Thyroid gland (tissue), 4 donors: ENCODE results near the gene SLC51B. TPM values are rescaled to one million over a fixed set of nuclear protein-coding genes. Genes with fewer than 3 reads are reported as not detected.
"Not testable (repeated sequence)": the region's sequence is repeated elsewhere in the genome, so short reads cannot be mapped to it uniquely, and the experiment has no call there.

Experiments
- DNase-seq, 2 donors: peaks; one replicate each; pipeline ENCODE4 v3.0.0-alpha.2; 2019
- H3K27ac ChIP-seq, 3 donors: fragments of 200-600 bp; sonication (generic); 1 replicate in 2 of 3; 2 replicates in 1 of 3; pipeline ENCODE4 v1.5.1; 2016 to 2019; ENCODE audit warnings: mild to moderate bottlenecking in 1 of 3, moderate library complexity in 1 of 3
- H3K27me3 ChIP-seq: fragments of 200-600 bp; sonication (generic); one replicate; pipeline ENCODE4 v1.5.1; 2019
- H3K36me3 ChIP-seq, 2 donors: fragments of 200-600 bp; sonication (generic); one replicate each; pipeline ENCODE4 v1.5.1; 2016 to 2019
- H3K4me1 ChIP-seq, 2 donors: fragments of 200-600 bp; sonication (generic); one replicate each; pipeline ENCODE4 v1.5.1; 2017 to 2019
- H3K4me3 ChIP-seq, 3 donors: fragments of 200-600 bp; sonication (generic); replicated peaks in 1 of 3; 1 replicate in 2 of 3; 2 replicates in 1 of 3; pipeline ENCODE4 v1.5.1; 2016; ENCODE audit warnings: mild to moderate bottlenecking in 1 of 3
- H3K9me3 ChIP-seq: fragments of 200-600 bp; sonication (generic); one replicate; pipeline ENCODE4 v1.5.1; 2017
- POLR2A ChIP-seq, 2 donors: fragments of 450-650 bp; IDR thresholded peaks; one replicate each; pipeline ENCODE4 v1.6.1; 2017; ENCODE audit warnings: antibody characterized with exemption in 2 of 2, mild to moderate bottlenecking in 2 of 2, moderate library complexity in 1 of 2
- WGBS, 2 donors: methylation state at CpG; one replicate each; pipeline ENCODE4 v1.1.5; 2017; 5-methylcytosine and 5-hydroxymethylcytosine counted together
- intact Hi-C: fragments of 100-400 bp; cut with DNase I; formaldehyde crosslinking; loops from one replicate; pipeline ENCODE4 v1.15.1; 2023
- total RNA-seq, 4 donors: library from RNA; depleted of rRNA; stranded (reverse); fragments of >200 nt; gene quantifications; one replicate each; pipeline ENCODE4 v1.2.3, GENCODE V29; 2016
- TF ChIP-seq, protein P1 (sequence below), 6 experiments: fragments of 200-600 bp in 3 of 6; fragments of 450-650 bp in 3 of 6; sonication (generic) in 3 of 6; IDR thresholded peaks; one replicate each; pipeline ENCODE4 v1.5.1; 2016 to 2019; ENCODE audit warnings: antibody characterized with exemption in 6 of 6, mild to moderate bottlenecking in 2 of 6, inconsistent platforms in 1 of 6, moderate library complexity in 1 of 6

The SLC51B gene
- total RNA-seq, 4 donors from 2014 or later, result not detected

GRCh38 chr15:65008983-65009382 lies 36.2 kb upstream of the SLC51B start:
- DNase-seq, result no peak
- TF ChIP-seq, protein P1, sequence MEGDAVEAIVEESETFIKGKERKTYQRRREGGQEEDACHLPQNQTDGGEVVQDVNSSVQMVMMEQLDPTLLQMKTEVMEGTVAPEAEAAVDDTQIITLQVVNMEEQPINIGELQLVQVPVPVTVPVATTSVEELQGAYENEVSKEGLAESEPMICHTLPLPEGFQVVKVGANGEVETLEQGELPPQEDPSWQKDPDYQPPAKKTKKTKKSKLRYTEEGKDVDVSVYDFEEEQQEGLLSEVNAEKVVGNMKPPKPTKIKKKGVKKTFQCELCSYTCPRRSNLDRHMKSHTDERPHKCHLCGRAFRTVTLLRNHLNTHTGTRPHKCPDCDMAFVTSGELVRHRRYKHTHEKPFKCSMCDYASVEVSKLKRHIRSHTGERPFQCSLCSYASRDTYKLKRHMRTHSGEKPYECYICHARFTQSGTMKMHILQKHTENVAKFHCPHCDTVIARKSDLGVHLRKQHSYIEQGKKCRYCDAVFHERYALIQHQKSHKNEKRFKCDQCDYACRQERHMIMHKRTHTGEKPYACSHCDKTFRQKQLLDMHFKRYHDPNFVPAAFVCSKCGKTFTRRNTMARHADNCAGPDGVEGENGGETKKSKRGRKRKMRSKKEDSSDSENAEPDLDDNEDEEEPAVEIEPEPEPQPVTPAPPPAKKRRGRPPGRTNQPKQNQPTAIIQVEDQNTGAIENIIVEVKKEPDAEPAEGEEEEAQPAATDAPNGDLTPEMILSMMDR (IDR thresholded peaks at IDR 0.05), result no peak
- TF ChIP-seq POLR2A (IDR thresholded peaks at IDR 0.05), result no peak
- Histone ChIP-seq H3K27me3 (no peaks in the 10 kb centered on the region), H3K36me3 (peaks cover 8 to 10% of the 10 kb centered on the region in 2 donors), H3K9me3 (no peaks in the 10 kb centered on the region), H3K4me1 (no peaks in the 10 kb centered on the region), H3K4me3 (no peak overlapping the region), H3K27ac (no peak overlapping the region)
- intact Hi-C loops, result no loop called here
- 70 to 77% methylated on average over 2 of the region's 2 CpGs for WGBS, 2 donors

DNA sequence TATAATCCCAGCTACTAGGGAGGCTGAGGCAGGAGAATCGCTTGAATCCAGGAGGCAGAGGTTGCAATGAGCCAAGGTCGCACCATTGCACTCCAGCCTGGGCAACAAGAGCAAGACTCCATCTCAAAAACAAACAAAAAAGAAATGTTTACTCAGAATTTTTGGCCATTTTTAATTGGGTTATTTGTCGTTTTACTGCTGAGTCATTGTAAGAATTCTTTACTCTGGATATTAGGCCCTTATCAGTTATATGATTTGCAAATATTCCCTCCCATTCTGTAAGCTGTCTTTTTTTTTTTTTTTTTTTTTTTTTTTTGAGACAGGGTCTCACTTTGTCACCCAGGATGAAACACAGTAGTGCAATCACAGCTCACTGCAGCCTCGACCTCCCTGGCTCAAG lies 34.0 kb upstream of the SLC51B start:
- H3K9me3 ChIP-seq, H3K27ac ChIP-seq, DNase-seq, H3K4me3 ChIP-seq, intact Hi-C loops, H3K4me1 ChIP-seq, H3K27me3 ChIP-seq: not testable (repeated sequence)
- WGBS, 2 donors, result 95 to 97% methylated on average over 4 of the region's 4 CpGs
- peaks cover 15 to 23% of the 10 kb centered on the region in 2 donors for H3K36me3 ChIP-seq

GRCh38 chr15:65020419-65020818 lies 24.8 kb upstream of the SLC51B start:
- Histone ChIP-seq H3K4me1 (no peaks in the 10 kb centered on the region), H3K4me3 (no peak overlapping the region), H3K36me3 (peaks cover 4 to 25% of the 10 kb centered on the region in 2 donors), H3K27me3 (no peaks in the 10 kb centered on the region), H3K27ac (no peak overlapping the region), H3K9me3 (no peaks in the 10 kb centered on the region)
- intact Hi-C loops, result no loop called here
- TF ChIP-seq, protein P1 (IDR thresholded peaks at IDR 0.05), result no peak
- no peak for TF ChIP-seq POLR2A (IDR thresholded peaks at IDR 0.05)
- 78 to 93% methylated on average over 1 of the region's 1 CpG for WGBS, 2 donors
- DNase-seq, result no peak

DNA sequence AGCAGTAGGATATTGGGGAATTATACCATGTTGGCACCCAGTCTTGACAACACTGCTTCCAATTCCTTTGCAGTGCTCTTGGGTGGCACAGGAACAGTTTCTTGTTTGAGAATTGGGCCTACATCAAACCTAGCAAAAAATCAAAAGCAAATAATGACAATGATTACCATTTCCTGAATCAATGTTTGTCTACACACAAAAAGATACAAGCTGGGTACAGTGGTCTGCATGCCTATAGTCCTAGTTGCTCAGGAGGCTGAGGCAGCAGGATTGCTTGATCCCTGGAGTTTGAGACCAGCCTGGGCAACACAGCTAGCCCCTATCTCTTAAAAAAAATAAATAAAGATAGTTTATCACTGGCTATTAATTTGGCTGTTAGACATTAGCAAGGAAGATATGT lies 23.7 kb upstream of the SLC51B start:
- no peak overlapping the region for H3K27ac ChIP-seq
- no peaks in the 10 kb centered on the region for H3K9me3 ChIP-seq
- intact Hi-C loops, result no loop called here
- peaks cover 11 to 15% of the 10 kb centered on the region in 2 donors for H3K36me3 ChIP-seq
- DNase-seq, result no peak
- no peaks in the 10 kb centered on the region for H3K4me1 ChIP-seq
- no peaks in the 10 kb centered on the region for H3K27me3 ChIP-seq
- no peak overlapping the region for H3K4me3 ChIP-seq
- TF ChIP-seq, protein P1 (IDR thresholded peaks at IDR 0.05), result no peak

- Histone ChIP-seq H3K27me3 (no peaks in the 10 kb centered on the region), H3K4me3 (no peak overlapping the region), H3K9me3 (no peaks in the 10 kb centered on the region), H3K4me1 (peaks cover 10 to 13% of the 10 kb centered on the region in 2 donors), H3K27ac (no peak overlapping the region), H3K36me3 (peaks cover 7 to 9% of the 10 kb centered on the region in 2 donors)
- 91 to 92% methylated on average over 6 of the region's 6 CpGs for WGBS, 2 donors
- intact Hi-C loops, result no loop called here
- no peak for TF ChIP-seq POLR2A (IDR thresholded peaks at IDR 0.05)
- TF ChIP-seq, protein P1 (IDR thresholded peaks at IDR 0.05), result no peak
- DNase-seq, result no peak
Observed at GRCh38 chr15:65026756-65027155, 18.4 kb upstream of the SLC51B start.

DNA sequence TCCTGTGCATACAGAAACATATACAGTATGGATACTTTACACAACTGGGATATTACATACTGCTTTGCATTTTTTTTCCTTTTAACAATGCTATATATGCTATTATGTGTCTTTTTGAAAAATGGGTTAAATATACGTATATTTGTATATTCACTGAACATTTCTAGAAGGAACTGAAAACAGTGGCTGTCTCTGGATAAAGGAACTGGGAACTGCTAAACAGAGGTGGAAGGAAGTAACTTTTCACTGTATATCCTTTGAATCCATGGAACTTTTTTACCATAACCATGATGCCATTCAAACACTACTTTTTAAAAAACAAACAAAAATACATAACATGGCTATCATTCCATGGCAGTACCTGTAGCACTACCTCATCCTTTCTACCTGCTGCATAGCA lies 17.6 kb upstream of the SLC51B start:
- Histone ChIP-seq H3K4me1 (peaks cover 10 to 13% of the 10 kb centered on the region in 2 donors), H3K27ac (no peak overlapping the region), H3K4me3 (no peak overlapping the region), H3K36me3 (peaks cover 7 to 9% of the 10 kb centered on the region in 2 donors), H3K9me3 (no peaks in the 10 kb centered on the region), H3K27me3 (no peaks in the 10 kb centered on the region)
- DNase-seq, result no peak
- 80 to 86% methylated on average over 1 of the region's 1 CpG for WGBS, 2 donors
- TF ChIP-seq, protein P1 (IDR thresholded peaks at IDR 0.05), result no peak
- TF ChIP-seq POLR2A (IDR thresholded peaks at IDR 0.05), result no peak
- intact Hi-C loops, result no loop called here
